HuH-7 (cell line): Measurements from ENCODE around the gene UNC93B1.
A peak's percentile ranks its signal among the peaks of the same experiment; 100 is the strongest.

Experiments
- DNase-seq: peaks from one replicate; pipeline ENCODE4 v3.0.0; 2011; ENCODE audit warnings: low spot score

The UNC93B1 gene

DNA sequence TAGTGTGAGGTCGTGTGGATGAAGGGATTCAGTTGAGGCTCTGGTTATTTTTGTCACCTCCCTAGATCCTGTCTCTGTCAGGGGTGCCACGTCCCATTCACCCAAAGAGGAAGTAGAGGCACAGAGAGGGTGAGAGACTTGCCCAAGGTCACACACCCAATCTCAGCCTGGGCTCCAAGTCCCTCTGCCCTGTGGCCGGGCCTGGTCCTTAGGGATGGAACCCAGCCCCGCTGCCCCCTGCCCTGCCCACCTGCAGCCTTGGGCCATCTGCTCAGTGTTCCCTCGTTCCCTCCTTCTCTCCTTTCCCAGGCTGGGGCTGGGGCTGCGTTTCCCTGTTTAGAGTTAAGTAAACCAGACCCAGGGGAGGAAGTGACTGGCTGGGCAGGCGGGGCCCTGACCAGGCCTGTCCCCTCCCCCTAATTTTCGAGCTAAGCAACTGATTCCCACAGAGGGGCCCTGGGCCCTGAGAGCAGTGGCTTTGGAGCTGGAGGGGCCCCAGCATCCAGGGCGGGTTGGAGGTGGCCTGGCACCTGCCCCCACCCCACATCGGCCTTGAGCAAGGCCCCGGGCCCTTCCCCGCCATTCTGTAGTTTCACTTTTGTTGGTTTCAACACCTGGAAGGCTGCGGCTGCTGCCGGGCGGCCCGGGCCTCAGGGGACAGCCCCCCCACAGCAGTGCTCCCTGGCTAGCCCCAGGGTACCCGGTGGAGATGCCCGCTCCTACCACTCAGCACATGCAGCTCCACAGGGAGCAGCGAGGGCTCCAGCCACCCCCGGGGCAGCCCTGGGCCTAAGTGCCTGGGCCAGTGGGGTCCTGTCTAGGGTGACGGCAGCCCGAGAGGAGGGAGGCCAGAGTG, 36.4 kb upstream of the UNC93B1 start:
- peak; percentile 100 for DNase-seq

DNA sequence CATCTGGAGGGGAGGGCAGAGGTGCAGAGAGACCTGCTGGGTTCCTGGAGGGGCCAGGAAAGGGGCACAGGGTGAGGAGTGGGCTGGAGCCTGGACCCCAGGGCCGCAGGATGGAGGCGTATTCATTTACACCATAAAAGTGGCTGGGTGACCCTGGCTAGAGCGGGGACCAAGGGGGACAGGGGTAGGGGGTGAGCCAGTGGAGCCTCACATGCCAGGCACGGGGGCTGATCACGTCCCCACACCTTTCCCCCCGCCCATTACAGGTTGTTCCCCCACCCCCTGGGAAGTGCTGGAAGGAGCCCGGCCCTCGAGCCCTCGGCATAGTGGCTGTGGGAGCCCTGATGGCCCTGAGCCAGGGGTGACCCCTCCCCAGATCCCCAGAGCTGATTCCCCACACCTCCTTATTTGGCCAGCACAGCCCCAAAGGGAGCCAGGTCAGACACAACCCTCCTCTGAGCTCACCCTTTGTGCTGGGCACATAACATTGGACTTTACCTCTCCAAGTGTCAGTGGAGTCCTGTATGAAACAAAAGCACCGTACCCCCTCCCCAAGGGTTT, 35.7 kb upstream of the UNC93B1 start:
- DNase-seq, result peak; percentile 88

DNA sequence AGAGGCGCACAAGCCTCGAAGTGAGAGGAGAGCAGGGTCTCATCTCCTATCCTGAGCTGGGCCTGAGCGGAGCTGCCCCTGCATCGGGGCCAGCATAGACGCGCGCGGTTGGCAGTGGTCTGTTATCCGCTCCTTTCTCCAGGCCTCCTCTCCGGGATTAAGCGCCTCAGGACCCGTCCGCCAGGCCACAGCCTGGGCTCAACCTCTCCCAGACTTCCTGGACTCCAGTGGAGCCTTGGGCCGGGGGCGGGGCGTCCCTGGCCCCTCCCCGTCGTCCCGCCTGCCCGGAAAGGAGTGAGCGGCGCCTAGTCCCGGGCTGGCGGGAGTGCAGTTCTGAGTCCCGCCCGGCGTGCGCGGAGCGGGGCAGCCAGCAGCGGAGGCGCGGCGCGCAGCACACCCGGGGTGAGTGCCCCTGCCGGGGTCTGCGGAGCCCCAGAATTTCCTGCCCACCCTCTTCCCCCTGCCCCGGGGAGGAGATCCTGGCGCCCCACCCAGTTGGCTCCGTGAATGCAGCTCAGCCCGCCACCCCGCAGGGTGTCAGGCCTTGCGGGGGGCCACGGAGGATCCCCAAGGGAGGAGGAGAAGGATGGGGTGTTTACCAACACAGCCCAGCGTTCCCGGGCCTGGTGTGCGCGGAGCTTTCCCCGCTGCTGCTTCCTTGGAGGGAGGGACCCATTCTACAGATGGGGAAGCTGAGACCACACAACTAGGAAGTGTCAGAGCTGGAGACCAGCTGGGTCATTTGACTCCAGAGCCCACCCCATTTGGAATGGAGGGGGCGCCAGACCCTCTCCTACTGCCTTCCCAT, 35.0 kb upstream of the UNC93B1 start, which contains the start of gene TCIRG1:
Gene TCIRG1, plus strand, starts transcription at position 308 of the 808 bp plus-strand sequence. CDS start 2,247 bp downstream, outside the sequence.
- DNase-seq, result peak; percentile 100

DNA sequence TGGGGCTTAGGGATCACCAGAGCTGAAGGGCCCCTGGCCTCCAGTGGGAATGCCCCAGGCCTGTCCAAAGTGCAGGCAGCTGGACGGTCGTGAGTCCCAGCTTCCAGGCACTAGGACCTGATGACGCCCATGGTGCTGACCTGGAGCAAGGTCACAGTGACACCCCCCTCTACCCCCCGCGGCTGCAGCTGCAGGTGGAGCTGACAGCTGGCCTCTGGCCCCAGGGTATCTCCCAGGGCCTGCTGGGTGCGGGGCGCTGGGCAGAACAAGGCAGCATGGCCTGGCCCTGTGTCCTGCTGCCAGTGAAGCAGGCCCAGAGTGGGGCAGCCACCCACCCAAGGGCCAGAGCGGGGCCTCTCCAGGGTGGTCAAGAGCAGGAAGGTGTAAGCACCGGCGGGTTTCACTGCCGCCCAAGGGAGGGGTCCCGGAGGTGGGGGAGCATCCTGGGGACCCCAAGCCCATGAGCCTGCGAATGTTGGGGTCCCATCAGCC, 34.4 kb upstream of the UNC93B1 start:
- peak; percentile 100 for DNase-seq

DNA sequence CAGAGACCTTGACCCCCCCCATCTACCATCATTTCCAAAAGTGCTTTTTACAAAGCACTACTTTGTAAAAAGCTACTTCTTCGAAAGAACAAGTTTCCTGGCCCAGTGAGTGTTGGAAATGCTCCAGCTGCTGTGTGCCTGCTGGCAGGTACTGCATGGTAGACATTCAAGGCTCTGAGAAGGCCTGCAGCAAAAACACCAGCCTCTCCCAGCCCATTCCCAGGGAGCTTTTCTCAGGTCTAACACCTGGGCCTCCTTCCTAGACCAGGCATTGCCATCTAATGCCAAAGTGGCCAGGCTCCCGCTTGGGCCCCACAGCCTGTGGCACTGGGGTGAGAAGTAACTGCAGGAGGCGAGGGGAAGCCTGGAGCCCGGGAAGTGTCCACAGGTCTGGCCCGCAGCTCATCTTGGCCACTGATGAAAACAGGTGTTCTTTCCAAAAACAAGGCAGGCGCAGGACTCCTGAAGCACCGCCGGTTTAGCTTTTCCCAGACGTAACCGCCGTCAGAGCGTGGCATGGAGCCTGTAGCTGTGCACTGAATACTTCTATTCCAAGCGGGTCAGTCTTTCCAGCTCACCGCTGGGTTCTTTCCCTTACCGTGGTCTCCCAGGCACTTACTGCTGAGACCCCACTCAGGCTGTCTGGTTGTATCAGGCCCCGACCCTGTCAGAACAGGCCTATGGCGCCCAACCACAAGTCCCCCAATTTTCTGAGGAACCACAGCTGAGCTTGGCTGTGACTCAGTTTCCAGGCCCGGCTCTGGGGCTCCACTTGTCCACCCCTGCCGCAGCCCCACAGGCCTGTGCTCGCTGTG, 33.7 kb upstream of the UNC93B1 start:
- DNase-seq, result peak; percentile 72

DNA sequence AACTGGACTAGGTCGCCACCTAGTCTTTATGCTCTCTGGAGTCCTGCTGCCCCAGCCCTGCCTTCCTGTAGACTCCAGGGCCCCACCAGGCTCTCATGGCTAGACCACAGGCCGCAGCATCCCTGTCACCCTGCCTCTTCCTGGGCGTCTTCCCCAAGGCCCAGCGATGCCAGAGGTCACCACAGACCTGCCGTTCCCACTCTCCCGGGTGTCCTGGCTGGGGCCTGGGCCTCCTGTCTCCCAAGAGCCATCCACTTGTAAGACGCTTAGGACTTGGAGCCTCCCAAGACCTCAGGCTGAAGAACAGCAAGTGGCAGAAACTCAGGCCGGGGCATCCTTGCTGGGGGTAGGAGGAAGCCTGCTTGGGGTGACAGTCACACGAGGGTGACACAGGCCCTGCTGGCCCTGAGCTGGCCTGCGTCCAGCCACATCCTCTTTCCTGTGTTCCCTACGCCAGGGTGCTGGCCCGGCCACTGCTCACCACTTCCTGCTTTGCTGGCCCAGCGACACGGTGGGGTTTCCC, 32.9 kb upstream of the UNC93B1 start:
- no peak for DNase-seq

DNA sequence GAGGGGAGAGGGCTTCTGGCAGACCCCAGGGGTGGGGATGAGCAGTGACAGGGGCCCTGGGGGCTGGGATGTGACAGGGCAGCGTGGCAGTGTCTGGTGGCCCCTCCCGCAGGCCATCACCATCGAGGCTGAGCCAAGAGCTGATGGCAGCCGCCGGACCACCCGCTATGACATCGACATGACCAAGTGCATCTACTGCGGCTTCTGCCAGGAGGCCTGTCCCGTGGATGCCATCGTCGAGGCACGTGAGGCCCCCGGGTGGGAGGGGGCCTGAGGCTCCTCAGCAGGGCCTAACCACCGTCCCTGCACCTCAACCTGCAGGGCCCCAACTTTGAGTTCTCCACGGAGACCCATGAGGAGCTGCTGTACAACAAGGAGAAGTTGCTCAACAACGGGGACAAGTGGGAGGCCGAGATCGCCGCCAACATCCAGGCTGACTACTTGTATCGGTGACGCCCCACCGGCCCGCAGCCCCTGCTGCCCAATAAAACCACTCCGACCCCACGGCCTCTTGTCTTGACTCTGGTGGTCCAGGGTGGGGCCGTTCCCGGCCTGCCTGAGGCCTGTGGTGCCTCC, 32.3 kb upstream of the UNC93B1 start:
- DNase-seq, result no peak

DNA sequence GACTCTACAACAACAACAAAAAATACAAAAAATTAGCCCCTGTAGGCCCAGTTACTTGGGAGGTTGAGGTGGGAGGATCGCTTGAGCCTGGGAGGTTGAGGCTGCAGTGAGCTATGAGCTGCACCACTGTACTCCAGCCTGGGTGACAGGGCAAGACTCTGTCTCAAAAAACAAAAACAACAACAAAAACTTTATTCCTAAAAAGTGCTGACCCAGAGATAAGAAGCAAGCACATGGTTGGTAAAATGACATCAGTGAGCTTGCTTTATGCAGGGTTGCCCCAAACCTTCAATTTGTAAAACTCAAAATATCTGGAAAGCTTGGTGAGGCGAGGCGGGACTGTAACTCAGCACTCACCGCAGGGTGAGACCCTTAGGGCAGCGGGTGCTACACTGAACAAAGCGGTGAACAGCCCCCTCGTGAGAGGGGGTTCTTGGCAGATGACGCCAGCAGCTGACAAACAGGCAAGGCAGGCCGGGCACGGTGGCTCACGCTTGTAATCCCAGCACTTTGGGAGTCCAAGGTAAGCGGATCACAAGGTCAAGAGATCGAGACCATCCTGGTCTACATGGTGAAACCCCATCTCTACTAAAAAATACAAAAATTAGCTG, 31.5 kb upstream of the UNC93B1 start:
- DNase-seq, result no peak

DNA sequence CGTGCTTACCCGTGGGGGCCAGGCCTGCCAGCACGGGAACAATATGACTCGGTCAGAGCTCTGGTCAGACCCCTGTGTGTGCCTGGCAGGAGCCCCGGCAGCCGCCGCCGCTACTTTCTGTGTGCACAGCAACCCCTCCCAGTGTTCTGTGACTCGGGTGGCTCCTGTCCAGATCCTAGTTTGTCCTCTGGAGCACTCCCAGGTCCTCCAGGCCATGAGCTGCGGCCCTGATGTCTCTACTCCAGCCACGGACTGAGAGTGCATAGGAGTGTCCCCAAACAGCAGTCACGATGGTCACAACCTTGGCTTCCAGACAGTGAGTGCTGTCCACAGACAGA, 29.8 kb upstream of the UNC93B1 start:
- no peak for DNase-seq

DNA sequence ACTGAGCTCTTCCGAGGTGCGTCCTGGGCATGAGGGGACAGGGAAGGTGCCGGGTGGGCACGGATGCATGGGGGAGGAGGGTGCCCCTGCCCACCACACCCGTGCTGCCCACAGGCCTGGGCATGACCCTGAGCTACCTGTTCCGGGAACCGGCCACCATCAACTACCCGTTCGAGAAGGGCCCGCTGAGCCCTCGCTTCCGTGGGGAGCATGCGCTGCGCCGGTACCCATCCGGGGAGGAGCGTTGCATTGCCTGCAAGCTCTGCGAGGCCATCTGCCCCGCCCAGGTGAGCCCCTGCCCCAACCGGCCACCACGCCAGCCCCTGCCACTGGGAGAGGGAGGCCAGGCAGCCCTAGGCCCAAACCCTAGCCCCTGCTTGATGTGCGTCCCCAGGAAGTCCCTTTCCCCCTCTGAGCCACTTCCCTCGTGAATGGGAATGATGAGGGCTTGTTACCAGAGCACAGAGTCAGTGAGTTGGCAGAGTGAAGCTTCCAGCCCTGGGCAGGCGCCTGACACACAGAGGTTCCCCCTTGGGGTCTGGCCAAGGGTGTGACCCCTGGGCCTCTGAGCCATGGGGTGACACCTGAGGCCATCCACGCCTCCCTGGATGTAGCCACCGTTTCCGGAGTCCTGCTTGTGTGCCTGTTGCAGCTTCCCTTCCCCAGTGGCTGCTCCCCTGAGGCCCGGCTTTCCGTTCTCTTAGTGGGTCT, 29.3 kb upstream of the UNC93B1 start:
- DNase-seq, result no peak

DNA sequence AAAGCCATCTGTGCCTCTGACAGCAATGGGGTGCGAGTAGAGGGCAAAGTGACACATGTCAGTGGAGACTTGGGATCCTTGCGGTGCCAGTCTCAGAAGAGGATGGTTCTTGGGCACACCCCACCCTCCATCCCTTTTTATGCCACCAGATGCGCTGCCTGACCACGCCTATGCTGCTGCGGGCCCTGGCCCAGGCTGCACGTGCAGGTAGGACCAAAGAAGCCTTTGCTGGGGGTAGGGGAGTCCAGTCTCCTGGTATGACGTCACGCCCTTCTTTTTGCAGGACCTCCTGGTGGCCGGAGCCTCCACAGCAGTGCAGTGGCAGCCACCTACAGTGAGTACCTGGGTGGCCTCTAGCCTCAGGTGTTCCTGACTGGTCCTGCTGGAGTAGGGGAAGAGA, 28.1 kb upstream of the UNC93B1 start:
- no peak for DNase-seq

DNA sequence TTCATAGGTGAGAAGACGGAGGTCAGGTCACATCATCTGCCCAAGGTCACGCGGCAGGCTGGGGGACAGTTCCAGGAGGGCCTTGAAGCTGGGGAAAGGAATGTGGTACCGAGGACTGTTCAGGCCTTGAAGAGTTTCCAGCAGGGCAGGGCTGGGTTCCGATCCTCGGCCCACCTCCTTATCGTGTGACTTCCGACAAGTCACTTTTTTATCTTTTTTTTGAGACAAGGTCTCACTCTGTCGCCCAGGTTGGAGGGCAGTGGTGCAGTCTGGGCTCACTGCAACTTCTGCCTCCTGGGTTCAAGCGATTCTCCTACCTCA, 27.2 kb upstream of the UNC93B1 start:
- no peak for DNase-seq

DNA sequence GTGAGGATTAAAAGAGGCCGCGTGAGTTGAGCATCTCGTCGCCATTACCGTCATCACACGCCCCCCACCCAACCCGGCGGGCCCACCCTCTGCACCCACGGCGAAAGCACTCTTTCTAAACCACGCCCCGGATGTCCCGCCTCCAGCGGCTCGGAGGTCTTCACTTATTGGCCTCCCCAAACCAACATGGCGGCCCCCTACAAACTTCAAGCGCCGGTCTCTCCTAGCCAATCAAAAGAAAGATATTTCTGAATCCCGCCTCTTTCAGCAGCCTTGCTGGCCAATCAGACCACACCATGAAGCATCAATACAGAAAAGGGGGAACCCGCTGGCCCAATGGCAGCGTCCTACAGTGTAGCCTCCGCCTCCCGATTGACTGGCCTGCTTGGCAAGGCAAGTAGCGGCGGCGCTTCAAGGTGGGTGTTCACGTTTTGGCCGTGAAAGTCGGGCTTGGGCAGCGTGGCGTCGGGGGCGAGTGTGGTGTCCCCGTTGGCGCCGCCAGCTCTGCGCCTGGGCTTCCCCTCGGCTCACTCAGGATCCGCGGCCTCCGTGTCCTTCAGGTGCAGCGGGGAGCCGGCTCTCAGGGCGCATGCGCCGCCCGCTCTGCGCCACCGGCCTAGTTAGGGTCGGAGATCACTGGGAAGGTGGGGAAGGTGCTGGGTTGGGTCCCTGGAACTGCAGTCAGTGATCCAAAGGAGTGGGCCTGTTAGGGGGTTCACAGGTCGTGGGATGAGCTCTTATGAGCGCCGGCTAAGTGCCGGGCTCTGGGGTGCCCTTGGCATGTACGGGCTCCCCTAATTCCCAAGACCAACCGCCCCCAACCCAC, 26.6 kb upstream of the UNC93B1 start, which contains the start of gene NDUFS8:
Gene NDUFS8, plus strand, starts transcription at position 364 of the 826 bp plus-strand sequence. CDS start 1,471 bp downstream, outside the sequence.
- DNase-seq, result peak; percentile 100

DNA sequence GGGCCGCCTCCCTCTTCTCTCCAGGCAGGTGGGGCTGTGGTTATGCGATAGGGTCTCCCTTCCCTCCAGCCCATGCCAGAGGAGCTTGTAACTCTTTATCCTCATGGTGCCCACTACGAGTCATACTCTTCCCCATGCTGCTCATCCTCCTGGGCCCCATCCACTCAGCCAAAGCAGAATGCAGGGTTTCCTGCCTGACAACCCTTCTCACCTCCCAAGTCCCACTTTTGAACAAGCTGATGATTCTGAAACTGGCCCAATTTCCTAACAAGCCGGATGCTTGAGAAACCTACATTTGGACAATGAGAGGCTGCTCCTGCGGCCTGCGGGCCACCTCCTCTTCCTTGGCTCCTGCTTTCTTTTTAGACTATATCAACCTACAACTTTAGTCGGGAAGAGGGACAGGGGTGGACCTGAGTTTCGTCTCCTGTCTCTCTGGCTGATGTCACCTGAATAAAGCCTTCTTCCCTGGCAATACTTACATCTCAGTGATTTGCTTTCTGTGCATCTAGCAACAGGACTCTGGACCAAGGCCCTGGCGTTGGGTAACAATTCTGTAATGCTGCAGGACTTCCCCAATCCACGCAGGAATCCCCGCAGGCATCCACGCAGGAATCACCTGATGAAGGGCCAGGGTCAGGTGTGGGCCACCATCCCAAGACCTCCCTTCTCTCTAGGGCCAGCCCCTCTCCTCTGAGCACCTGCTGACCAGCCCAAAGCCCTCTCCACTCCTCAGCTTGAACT, 25.1 kb upstream of the UNC93B1 start:
- no peak for DNase-seq

DNA sequence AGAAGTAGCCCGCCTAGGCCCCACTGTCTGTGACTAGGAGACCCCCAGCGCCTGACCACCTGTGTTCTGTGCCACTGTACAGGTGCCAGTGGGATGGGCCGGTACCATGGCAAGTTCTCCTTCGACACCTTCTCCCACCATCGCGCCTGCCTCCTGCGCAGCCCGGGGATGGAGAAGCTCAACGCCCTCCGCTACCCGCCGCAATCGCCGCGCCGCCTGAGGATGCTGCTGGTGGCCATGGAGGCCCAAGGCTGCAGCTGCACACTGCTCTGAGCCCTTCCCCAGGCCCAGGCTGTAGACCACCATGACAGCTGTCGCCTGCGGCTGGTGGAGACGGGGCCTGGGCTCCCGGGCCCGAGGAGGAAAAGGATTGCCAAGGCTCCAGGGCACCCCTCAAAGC, 23.8 kb upstream of the UNC93B1 start:
- no peak for DNase-seq

DNA sequence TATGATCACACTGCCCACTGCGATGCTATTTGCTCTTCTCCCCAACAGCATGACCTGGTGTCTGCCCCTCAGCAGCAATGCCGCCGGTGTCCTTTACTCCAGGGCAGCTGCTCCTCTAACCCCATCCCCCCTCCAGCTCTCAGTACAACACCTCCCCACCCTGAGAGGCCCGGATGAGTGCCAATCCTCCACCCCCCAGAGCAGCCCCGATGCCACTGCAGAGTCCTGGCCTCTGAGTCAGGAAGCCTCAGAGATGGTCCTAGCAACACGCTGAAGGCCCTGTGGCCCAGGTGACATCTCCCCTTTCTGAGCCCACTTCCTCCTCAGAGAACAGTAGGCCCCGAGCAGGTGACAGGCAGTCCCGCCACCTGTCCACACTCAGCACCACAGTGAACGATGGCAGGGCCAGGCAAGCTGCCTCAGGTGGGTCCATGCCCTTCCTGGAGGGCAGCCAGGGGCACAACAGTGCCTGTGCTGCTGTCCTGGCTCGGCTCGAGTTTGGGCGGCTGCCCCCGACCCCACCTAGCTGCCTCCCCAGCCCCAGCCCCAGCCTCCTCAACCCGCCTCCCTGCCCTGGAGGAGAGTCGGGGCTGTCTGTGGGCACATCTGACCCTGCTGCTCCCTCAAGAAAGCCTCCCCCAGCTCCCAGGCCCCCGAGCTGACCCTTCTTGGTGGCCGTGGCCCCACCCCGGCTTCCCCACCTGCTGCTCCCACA, 22.7 kb upstream of the UNC93B1 start:
- no peak for DNase-seq

DNA sequence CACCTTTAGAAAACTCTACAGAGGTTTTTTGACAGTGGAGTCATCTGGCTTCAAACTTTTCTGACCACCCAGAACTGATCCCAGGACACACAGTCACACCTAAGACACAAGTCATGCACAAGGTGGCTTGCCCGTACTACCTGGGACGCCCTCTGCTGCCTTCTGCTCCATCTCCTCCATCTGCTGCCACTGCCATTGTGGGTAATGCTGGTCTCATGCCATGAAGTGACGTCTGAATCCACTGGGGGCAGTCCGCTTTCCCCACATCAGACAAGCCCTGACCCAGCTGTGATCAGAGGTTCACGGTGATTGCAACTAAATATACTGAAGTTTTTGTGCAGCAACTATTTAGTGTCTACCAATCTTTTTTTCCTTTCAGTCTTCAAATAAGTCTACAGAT, 21.1 kb upstream of the UNC93B1 start:
- DNase-seq, result peak; percentile 90

DNA sequence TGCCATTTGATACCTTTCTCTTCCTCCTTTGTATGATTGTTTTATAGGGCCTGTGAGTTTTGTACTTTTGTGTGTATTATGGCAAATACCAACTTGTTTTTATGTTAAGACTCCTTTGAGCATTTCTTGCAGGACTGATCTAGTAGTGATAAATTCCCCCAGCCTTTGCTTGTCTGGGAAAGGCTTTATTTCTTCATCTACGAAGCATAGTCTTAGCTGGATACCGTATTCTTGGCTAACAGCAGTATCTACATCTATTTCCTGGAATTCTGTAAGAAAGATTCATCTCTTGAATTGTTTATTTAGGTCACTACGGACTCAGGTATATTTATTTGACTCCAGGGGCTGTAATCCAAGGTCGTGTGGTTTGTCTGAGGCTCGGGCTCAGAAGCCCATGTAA, 20.6 kb upstream of the UNC93B1 start:
- DNase-seq, result no peak
